ENCODE measurements around the gene ZNF486. TPM values are rescaled to one million over a fixed set of nuclear protein-coding genes. Genes with fewer than 3 reads are reported as not detected.

Gene ZNF486
- total RNA-seq, 1 experiment from 2014 or later = 21.1 TPM

DNA sequence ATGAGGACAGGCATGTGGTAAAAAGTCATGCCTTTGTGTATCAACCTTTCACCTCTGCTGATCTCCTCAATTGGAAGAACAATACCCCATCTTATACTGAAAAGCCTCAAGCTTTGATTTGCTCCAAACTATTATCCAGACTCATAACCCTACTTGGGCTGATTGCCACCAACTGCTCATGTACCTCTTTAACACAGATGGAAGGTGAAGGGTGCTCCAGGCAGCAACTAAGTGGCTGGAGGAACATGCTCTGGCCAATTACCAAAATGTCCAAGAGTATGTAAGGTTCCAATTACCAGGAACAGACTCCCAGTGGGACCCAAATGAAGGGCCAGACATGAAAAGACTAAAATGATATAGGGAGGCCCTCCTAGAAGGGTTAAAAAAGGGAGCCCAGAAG is 78.3 kb downstream of the ZNF486 start:
- H3K9me3 ChIP-seq (ENCODE audit: control insufficient read depth, low read depth, low read length) = no peaks in the 10 kb centered on the region
- H3K4me1 ChIP-seq (ENCODE audit: insufficient read depth, low read length) = no peaks in the 10 kb centered on the region; the same call in 1 of the 2 replicates
- no peak overlapping the region for H3K4me3 Mint-ChIP-seq
- no peak overlapping the region for H3K27ac Mint-ChIP-seq
- H3K36me3 Mint-ChIP-seq (ENCODE audit: insufficient read depth in 1 of 3, low read depth in 3 of 3) = peaks cover 5 to 17% (median 8%) of the 10 kb centered on the region in 3 experiments
- no peak overlapping the region for H2BK5ac ChIP-seq (ENCODE audit: insufficient read length, low read length)
- H3K27ac ChIP-seq (ENCODE audit: insufficient read length, low read depth, low read length) = no peak overlapping the region
- H4K5ac ChIP-seq (ENCODE audit: insufficient read length, low read depth, low read length) = no peak overlapping the region
- H3T11ph ChIP-seq (ENCODE audit: low read length) = no peak overlapping the region
- no peak overlapping the region for H3K18ac ChIP-seq (ENCODE audit: insufficient read length, low read depth, low read length)
- H2BK120ac ChIP-seq (ENCODE audit: low read depth, low read length, poor library complexity, severe bottlenecking) = no peak overlapping the region
- H2BK12ac ChIP-seq (ENCODE audit: insufficient read length, low read depth, low read length) = no peak overlapping the region
- no peaks in the 10 kb centered on the region for H3K23me2 ChIP-seq (ENCODE audit: insufficient read length, low read depth, low read length, poor library complexity, severe bottlenecking)
- no peak overlapping the region for H3K4me2 ChIP-seq (ENCODE audit: insufficient read depth, insufficient read length, low read length)
- H3K4me1 Mint-ChIP-seq = peaks cover 30 to 32% of the 10 kb centered on the region in 2 experiments
- DNase-seq = no peak
- H2BK20ac ChIP-seq (ENCODE audit: low read depth, low read length, poor library complexity, severe bottlenecking) = no peak overlapping the region
- H2AFZ ChIP-seq (ENCODE audit: low read length) = no peak overlapping the region
- no peaks in the 10 kb centered on the region for H3K27me3 ChIP-seq (ENCODE audit: insufficient read depth, low read length)
- no peak overlapping the region for H3K9ac ChIP-seq (ENCODE audit: extremely low read depth, insufficient read length, low read length)
- H4K8ac ChIP-seq (replicated peaks; ENCODE audit: insufficient read length, low read depth, low read length) = no peak overlapping the region
- no peaks in the 10 kb centered on the region for H3K79me2 ChIP-seq (ENCODE audit: insufficient read depth, low read length)
- no peak overlapping the region for H4K91ac ChIP-seq (ENCODE audit: insufficient read length, low read depth, low read length)
- no peaks in the 10 kb centered on the region; the same call in 1 of the 2 replicates for H3K27me3 Mint-ChIP-seq (ENCODE audit: low read depth)
- H3K14ac ChIP-seq (ENCODE audit: insufficient read depth, low read length) = no peak overlapping the region
- no peak overlapping the region for H2AK5ac ChIP-seq (ENCODE audit: insufficient read length, low read length)
- no peaks in the 10 kb centered on the region for H3K79me1 ChIP-seq (ENCODE audit: insufficient read depth, low read depth, low read length, poor library complexity, severe bottlenecking)
- no peak overlapping the region for H3K4ac ChIP-seq (ENCODE audit: low read depth, low read length)
- H2BK15ac ChIP-seq (ENCODE audit: low read depth, low read length) = no peak overlapping the region; the same call in 1 of the 2 replicates
- peaks cover 12 to 16% of the 10 kb centered on the region in 2 experiments for H3K9me3 Mint-ChIP-seq
- H4K20me1 ChIP-seq (ENCODE audit: control insufficient read depth, insufficient read depth, insufficient read length) = no peaks in the 10 kb centered on the region
- no peak overlapping the region for H3K23ac ChIP-seq (ENCODE audit: insufficient read length, low read depth, low read length)
- no peak overlapping the region for H3K56ac ChIP-seq (ENCODE audit: insufficient read length, low read depth, low read length)
- TF ChIP-seq, protein P1, sequence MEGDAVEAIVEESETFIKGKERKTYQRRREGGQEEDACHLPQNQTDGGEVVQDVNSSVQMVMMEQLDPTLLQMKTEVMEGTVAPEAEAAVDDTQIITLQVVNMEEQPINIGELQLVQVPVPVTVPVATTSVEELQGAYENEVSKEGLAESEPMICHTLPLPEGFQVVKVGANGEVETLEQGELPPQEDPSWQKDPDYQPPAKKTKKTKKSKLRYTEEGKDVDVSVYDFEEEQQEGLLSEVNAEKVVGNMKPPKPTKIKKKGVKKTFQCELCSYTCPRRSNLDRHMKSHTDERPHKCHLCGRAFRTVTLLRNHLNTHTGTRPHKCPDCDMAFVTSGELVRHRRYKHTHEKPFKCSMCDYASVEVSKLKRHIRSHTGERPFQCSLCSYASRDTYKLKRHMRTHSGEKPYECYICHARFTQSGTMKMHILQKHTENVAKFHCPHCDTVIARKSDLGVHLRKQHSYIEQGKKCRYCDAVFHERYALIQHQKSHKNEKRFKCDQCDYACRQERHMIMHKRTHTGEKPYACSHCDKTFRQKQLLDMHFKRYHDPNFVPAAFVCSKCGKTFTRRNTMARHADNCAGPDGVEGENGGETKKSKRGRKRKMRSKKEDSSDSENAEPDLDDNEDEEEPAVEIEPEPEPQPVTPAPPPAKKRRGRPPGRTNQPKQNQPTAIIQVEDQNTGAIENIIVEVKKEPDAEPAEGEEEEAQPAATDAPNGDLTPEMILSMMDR (conservative IDR thresholded peaks at IDR 0.05) = no peak

Measured in H9 (cell line).